GM21390 (cell line): ENCODE measurements around the gene DLGAP5.
A peak's percentile ranks its signal among the peaks of the same experiment; 100 is the strongest.

ENCODE experiments used
- ATAC-seq: cut with Tn5 transposase; IDR thresholded peaks from one replicate; pipeline ENCODE4 v1.9.1; 2021; ENCODE audit not compliant: unreplicated experiment

The DLGAP5 gene

DNA sequence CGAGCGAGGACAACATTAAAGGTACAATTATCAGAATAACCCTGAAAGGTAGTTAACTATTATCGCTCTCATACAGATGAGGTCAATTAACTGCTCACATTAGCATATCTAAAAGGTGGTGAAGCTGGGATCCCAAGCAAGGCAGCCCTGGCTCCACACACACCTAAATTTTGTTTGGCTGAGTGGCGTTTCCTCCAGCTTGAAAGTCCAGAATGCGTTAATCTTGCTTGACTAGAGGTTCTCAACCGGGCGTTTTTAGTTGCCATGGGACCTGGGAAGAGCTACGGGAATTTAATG is 531 bp downstream of the DLGAP5 start:
- ATAC-seq = no peak

GRCh38 chr14:55188686-55189295 is 2.6 kb downstream of the DLGAP5 start:
- ATAC-seq = no peak

DNA sequence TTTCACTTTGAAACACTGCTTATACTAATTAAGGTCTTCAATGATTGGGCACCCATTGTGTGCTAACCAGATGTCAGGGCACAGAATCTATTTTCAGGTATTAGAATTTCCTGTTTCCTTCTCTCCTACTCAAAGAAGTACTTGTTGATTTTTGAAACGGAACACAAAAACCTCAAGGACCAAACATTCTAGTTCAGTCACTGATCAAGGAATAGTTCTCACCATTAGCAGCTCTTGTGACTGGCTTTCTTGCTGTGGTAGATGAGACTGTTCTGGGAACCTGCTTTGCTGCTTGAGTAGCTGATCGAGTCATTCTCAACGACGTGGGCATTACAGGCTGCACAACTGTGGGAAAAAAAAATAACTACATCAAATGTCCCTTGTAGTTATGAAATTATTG is 11.0 kb downstream of the DLGAP5 start:
- peak; percentile 85 for ATAC-seq

DNA sequence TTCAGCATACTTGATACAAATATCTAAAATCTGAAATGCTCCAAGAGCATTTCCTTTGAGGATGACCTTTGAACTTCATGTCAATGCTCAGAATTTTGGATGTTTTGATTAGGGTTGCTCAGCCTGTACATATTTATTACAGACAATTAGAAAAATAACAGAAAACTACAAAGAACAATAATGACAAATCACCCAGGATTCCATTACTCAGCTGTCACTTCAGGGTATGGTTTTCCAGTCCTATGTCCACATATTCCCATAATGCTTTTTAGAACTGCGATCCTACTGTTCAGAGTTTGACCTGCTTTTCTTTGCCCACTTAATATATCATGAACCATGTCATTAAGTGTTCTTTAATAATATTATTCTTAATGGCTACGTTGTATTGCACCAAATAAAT is 11.4 kb downstream of the DLGAP5 start:
- ATAC-seq = no peak

DNA sequence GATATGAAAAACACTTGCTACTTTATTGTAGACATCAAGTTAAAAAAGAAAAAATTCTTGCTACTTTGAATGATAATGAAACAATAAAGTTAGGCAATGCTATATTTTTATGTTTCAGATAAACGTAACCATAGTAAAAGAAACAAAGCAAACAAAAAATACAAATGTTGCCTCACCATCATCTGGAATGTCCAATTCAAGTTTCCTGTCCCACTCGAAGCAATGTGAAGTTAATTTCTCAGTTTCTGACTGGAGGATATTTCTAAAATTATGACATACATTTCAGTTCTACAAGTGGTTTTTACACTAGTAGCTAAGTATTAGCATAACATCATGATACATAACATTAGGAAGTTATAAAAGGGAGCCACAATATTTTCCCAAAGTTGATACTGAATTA is 20.9 kb downstream of the DLGAP5 start:
- no peak for ATAC-seq

- ATAC-seq = no peak
Measured at GRCh38 chr14:55160989-55161388, 30.4 kb downstream of the DLGAP5 start.

GRCh38 chr14:55158412-55158811 is 33.0 kb downstream of the DLGAP5 start:
- ATAC-seq = no peak

GRCh38 chr14:55157080-55157479 is 34.3 kb downstream of the DLGAP5 start:
- no peak for ATAC-seq

DNA sequence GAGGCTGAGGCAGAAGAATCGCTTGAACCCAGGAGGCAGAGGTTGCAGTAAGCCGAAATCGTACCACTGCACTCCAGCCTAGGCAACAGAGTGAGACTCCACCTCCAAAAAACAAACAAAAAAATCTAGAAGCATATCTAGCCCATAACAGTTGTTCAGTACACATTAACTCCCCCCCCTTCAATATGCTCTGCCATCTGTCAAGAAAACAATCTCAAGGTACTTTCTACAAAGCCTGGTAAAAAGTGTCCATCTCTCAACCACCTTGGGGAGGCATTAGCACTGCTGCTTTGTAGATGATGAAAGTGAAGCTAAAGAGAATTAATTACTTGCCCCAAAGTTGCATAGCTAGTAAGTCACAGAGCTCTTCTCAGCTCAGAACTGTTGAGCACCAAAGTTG is 37.4 kb downstream of the DLGAP5 start:
- ATAC-seq = no peak

GRCh38 chr14:55152052-55152753 is 39.2 kb downstream of the DLGAP5 start:
- ATAC-seq = no peak

GRCh38 chr14:55151601-55152000 is 39.8 kb downstream of the DLGAP5 start:
- no peak for ATAC-seq

DNA sequence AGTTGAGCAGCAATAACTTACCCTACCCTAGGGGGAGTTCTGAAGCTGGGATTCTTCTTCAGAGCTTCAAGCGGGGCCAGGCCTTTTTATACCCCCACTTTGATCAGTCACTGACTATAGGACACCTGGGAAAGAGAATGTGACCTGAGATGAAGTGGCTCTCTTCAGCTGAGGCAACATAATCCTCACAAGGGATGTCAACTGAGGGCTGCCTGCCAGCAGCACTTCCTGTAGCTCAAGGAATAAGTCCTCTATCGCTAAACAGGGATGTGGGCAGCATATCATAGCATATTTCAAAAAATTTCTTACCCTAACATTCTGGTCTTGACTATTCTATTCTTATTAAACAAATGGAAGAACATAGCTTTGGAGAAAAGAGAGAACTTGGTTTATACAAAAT is 45.0 kb downstream of the DLGAP5 start:
- no peak for ATAC-seq

- no peak for ATAC-seq
Measured at GRCh38 chr14:55142466-55142865, 48.9 kb downstream of the DLGAP5 start.

- ATAC-seq = no peak
Measured at GRCh38 chr14:55141825-55142224, 49.6 kb downstream of the DLGAP5 start.

DNA sequence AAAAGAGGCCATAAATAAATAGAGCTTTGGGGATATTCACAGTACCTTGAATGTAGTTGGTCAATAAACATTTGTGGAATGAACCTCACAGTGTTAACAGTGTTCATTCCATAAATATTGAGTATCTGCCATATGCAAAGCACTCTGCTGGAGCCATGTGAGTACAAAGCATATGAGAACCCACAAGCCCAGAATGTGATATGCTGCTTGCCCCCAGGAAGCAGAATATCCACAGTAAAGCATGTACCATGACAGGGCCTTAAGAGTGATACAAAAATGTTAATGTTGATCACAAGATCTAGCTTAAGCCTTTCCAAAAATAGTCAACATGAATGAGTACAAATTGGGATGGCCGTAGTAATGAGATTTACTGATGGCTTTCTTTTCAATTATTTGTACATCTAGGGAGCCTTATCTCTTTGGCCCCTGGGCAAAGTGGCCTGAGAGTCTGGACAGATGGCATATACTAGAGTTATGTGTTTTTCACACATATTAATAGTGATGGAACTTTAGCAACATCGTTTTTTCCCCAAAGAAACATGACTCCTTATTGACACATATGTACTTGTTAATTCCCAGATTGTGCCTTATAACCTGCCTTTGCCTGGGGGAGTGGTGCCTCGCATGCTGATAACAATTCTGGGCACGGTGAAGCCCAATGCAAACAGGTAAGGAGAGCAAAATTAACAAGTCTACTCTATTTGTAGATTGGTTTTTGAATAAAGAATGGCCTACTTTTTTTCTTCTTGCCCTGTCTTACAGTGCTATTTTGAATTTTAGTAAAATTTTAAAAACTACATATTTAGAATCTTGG is 51.5 kb downstream of the DLGAP5 start:
- no peak for ATAC-seq

DNA sequence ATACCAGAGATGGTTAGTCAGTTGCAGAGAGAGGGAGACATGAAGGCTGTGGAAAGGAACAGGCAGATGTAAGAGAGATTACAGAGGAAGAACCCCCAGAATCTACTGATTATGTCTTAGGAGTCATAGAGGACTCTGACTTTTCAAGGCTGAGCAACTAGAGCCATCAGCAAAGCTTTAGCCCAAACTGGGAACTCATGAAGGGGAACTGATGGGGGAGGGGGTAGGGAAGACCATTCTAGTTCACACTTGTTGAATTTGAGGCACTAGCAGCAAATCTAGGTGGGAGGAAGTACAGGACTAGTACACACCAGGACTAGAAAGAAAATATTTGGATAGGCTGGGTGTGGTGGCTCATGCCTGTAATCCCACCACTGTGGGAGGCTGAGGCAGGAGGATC is 52.2 kb downstream of the DLGAP5 start:
- ATAC-seq = no peak

GRCh38 chr14:55138091-55138490 is 53.3 kb downstream of the DLGAP5 start:
- no peak for ATAC-seq

DNA sequence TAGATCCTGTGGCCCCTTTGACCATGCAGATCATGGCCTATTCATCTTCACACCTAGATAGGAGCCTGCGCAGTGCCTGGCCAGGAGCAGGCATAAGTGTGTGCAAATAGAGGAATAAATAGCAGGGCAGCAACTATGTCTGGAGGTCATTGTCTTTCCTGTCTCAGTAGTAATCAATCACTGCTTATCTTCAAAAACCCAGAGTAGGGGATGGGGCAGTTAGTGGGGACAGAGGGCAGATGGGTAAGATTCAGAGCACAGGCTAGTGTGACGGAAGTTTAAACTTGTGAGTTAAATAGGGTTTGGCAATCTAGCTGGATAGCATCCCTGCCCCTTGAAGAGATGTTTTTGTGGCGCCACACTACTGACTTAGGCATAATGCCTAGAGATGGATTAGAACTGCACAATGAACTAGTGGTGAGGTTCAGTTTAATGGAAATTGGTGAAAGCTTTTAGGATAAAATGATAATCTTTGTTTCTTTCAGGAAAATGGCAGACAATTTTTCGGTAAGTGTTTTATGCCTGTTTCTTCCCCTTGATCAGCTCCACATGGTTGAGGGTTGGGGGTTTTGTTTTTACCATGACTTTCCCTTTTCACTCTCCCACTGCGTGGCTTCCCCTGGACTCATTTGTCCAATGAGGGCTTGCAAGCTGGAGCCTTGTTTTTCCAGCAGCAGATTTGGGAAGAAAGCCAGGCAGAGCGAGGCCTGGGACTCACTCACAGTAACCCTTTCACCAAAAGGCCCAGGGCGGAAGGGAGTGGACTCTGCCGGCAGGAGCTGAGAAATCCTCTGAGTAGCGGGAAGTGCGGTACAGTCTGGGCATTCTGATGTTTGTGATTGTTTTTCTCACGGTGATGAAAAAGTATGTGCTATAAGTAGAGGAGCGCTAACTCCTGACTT is 54.2 kb downstream of the DLGAP5 start:
- no peak for ATAC-seq

DNA sequence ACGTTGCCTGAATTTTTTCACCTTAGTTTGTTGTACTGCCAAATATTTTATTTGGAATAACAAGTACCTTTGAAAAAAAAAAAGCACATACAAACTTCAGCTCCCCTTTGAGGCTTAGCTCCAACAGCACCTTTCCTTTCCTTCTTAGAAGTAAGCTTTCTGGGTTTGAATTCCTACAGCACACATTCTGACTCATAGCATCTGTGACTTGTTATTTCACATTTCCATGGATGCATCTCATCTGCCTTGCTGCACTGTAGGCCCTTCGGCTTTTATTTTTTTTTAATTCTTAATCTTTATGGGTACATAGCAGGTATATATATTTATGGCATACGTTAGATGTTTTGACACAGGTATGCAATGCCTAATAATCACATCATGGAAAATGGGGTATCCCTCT is 55.1 kb downstream of the DLGAP5 start:
- ATAC-seq = no peak

DNA sequence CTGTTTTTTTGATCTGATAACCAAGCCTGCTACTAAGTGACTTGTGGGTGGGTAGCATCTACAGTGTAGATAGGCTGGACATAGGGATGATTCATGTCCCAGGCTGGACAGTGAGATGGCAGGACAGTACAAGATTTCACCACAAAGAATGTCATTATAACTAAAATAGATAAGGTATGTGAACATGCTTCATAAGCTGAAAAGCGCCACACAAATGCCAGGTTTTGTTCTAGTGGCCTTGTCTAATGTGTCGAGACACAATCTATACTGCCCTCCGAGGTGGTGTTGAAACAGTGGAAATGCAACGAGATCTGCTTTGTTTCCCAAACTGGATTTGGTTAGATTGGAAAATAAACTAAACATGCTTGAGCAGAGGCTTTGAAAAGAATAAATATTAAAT is 58.0 kb downstream of the DLGAP5 start:
- no peak for ATAC-seq

DNA sequence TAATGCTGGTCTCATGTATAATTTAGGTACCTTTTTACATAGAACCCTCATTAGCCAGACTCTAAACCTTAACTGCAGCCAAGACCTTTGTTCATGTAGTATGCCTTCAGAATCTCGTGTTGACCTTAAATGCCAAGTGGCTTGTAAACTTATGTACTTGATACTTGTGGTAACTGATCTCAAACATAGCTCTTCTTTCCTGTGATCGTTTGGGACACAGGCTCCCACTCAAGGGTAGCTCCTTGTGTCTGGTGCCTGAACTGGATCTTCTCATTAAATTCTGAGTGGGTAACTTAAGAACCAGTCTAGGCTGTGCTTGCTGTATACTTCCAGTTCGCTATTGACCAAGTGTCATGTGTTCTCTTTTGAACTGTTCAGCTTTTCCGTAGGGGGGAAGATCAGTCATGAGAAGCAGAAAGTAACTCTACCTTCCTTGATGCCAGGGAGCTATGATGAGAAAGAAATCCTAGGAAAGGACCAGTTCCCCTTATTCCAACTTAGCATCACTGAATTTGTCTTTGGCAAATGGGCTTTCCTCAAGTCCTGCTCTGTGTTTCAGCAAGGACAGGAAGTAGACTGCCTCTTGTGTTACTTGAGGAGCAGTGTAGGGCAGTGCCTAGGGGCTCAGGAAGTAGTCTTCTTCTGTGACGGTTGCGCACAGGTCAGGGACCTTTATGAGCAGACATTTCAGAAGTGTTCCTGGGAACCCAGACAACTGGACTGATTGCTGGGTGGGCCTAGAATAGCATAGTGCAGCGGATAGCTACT is 59.8 kb downstream of the DLGAP5 start:
- ATAC-seq = no peak
